NB4 (cell line): Measurements from ENCODE around the gene HELZ.
A peak's percentile ranks its signal among the peaks of the same experiment; 100 is the strongest.
"Not testable (repeated sequence)": the region's sequence is repeated elsewhere in the genome, so short reads cannot be mapped to it uniquely, and the experiment has no call there.

Experiments
- DNase-seq: peaks from one replicate; pipeline ENCODE4 v3.0.0; 2010; ENCODE audit warnings: low read depth
- H3K4me3 ChIP-seq: one replicate; pipeline ENCODE4 v1.5.1; 2011; ENCODE audit warnings: mild to moderate bottlenecking, low read depth, low read length, moderate library complexity
- MYC ChIP-seq: IDR thresholded peaks from 2 replicates; pipeline ENCODE4 v1.6.1; 2011; ENCODE audit warnings: low read depth, low read length
- POLR2A ChIP-seq: IDR thresholded peaks from 2 replicates; pipeline ENCODE4 v1.6.1; 2011; ENCODE audit warnings: mild to moderate bottlenecking; ENCODE audit not compliant: insufficient read length; ENCODE audit errors: extremely low read depth
- TF ChIP-seq, protein P1 (sequence below): IDR thresholded peaks from one replicate; pipeline ENCODE4 v1.5.1; 2012; ENCODE audit warnings: low read depth, low read length
- TF ChIP-seq, protein P2 (sequence below): IDR thresholded peaks from 2 replicates; pipeline ENCODE4 v1.6.1; 2011; ENCODE audit warnings: low read depth, low read length

Gene HELZ

GRCh38 chr17:67126983-67127382 is 118.0 kb downstream of the HELZ start:
- no peak overlapping the region for H3K4me3 ChIP-seq
- TF ChIP-seq POLR2A = no peak
- TF ChIP-seq, protein P1, sequence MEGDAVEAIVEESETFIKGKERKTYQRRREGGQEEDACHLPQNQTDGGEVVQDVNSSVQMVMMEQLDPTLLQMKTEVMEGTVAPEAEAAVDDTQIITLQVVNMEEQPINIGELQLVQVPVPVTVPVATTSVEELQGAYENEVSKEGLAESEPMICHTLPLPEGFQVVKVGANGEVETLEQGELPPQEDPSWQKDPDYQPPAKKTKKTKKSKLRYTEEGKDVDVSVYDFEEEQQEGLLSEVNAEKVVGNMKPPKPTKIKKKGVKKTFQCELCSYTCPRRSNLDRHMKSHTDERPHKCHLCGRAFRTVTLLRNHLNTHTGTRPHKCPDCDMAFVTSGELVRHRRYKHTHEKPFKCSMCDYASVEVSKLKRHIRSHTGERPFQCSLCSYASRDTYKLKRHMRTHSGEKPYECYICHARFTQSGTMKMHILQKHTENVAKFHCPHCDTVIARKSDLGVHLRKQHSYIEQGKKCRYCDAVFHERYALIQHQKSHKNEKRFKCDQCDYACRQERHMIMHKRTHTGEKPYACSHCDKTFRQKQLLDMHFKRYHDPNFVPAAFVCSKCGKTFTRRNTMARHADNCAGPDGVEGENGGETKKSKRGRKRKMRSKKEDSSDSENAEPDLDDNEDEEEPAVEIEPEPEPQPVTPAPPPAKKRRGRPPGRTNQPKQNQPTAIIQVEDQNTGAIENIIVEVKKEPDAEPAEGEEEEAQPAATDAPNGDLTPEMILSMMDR = no peak
- TF ChIP-seq, protein P2, sequence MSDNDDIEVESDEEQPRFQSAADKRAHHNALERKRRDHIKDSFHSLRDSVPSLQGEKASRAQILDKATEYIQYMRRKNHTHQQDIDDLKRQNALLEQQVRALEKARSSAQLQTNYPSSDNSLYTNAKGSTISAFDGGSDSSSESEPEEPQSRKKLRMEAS = no peak
- no peak for TF ChIP-seq MYC
- DNase-seq = peak; percentile 44

DNA sequence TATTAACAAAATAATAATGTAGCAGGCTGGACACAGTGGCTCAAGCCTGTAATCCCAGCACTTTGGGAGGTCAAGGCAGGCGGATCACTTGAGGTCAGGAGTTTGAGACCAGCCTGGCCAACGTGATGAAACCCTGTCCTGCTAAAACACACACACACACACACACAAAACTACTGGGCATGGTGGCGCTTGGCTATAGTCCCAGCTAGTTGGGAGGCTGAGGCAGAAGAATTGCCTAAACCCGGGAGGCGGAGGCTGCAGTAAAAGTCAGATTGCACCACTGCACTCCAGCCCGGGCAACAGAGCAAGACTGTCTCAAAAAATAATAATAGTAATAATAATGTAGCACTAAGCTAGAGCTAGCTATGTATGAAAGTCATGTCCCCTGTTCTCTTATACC is 118.5 kb downstream of the HELZ start:
- DNase-seq, H3K4me3 ChIP-seq: not testable (repeated sequence)

DNA sequence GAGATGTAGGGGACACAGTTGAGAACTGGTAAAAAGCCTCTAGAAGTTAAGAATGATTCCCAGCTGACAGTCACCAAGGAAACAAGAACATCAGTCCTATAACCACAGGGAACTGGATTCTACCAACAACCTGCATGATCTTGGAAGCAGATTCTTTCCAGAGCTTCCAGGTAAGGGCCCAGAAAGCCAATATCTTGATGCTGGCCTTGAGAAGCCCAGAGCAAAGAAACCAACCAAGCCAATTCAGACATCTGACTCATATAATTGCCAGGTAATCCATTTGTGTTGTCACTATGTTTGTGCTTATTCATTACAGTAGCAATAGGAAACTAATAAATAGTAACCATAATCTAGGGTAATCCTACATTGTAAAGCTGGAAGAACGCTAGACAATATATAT is 119.1 kb downstream of the HELZ start:
- H3K4me3 ChIP-seq = no peak overlapping the region
- TF ChIP-seq, protein P2 = no peak
- DNase-seq = no peak

- no peak for DNase-seq
- H3K4me3 ChIP-seq = no peak overlapping the region
- TF ChIP-seq, protein P2 = no peak
- TF ChIP-seq, protein P1 = no peak
- no peak for TF ChIP-seq POLR2A
- TF ChIP-seq MYC = no peak
Observed at GRCh38 chr17:67125417-67125816, 119.6 kb downstream of the HELZ start.

GRCh38 chr17:67124450-67125148 is 120.4 kb downstream of the HELZ start:
- DNase-seq = no peak

GRCh38 chr17:67123699-67124098 is 121.3 kb downstream of the HELZ start:
- TF ChIP-seq POLR2A = no peak
- no peak for TF ChIP-seq MYC
- TF ChIP-seq, protein P2 = no peak
- TF ChIP-seq, protein P1 = no peak
- DNase-seq = no peak

More at GRCh38 chr17:67124450-67125148, 120.4 kb downstream of the HELZ start:
- TF ChIP-seq MYC = no peak
- TF ChIP-seq, protein P2 = no peak
- no peak overlapping the region for H3K4me3 ChIP-seq

DNA sequence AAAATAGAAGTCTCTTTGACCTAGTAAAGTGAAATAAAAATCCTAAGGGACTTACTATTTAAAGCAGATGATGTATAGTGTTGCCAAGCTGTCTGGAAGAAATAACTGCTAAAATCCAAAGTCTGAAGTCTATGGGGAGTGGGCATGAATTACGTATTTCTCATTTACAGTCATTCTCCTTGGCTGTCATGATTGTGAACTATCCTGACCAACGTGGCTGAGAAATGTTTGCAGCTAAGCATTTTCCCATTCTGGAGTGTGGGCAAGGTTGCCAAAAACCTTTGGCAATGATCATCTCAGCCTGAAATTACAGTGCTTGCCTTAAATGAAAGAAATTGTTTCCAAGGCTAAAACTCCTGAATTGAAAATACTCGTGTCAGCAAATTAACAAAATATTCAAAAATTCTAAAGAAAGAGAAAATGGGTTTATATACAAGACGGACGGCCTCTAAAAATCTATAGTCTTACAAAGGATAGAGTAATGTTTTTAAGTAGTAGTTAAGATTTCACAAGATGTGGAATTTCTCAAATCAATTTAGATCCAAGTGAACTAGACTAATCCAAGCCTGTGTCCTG is 123.6 kb downstream of the HELZ start:
- H3K4me3 ChIP-seq = no peak overlapping the region
- DNase-seq = no peak
- TF ChIP-seq, protein P2 = no peak
- TF ChIP-seq, protein P1 = no peak
- TF ChIP-seq MYC (no peak), POLR2A (no peak)

More at GRCh38 chr17:67123699-67124098, 121.3 kb downstream of the HELZ start:
- H3K4me3 ChIP-seq = no peak overlapping the region
